SK-N-SH (cell line): ENCODE results near the gene PRKG1.

Experiments used
- CHD2 ChIP-seq: fragments of 150-350 bp; IDR thresholded peaks from 2 replicates; pipeline ENCODE4 v1.6.1; 2018; ENCODE audit warnings: low read length; ENCODE audit not compliant: partially characterized antibody
- CTCF ChIP-seq: fragments of 200-600 bp; sonication (generic); IDR thresholded peaks from 2 replicates; pipeline ENCODE4 v1.6.1; 2017; ENCODE audit warnings: antibody characterized with exemption, mild to moderate bottlenecking, moderate library complexity
- EP300 ChIP-seq, 2 experiments: IDR thresholded peaks; 2 replicates each; pipeline versions ENCODE4 v1.4.0 to v1.6.1; 2012; ENCODE audit warnings: borderline replicate concordance in 1 of 2, low read depth in 1 of 2, low read length in 1 of 2
- MAX ChIP-seq: IDR thresholded peaks from 2 replicates; pipeline ENCODE4 v1.4.0; 2012; ENCODE audit warnings: low read depth
- MXI1 ChIP-seq: IDR thresholded peaks from 2 replicates; pipeline ENCODE4 v1.6.1; 2012; ENCODE audit warnings: mild to moderate bottlenecking, low read depth, low read length, improper control_type of control experiment
- POLR2AphosphoS5 ChIP-seq: IDR thresholded peaks from 2 replicates; pipeline ENCODE4 v1.6.1; 2012; ENCODE audit warnings: low read depth, low read length
- REST ChIP-seq: IDR thresholded peaks from 2 replicates; pipeline ENCODE4 v1.6.1; 2012; ENCODE audit warnings: mild to moderate bottlenecking, low read depth, low read length, moderate library complexity
- RXRA ChIP-seq: IDR thresholded peaks from 2 replicates; pipeline ENCODE4 v1.4.0; 2012; ENCODE audit warnings: low read depth, mild to moderate bottlenecking, borderline replicate concordance
- TAF1 ChIP-seq: IDR thresholded peaks from 2 replicates; pipeline ENCODE4 v1.6.1; 2012; ENCODE audit warnings: low read depth, mild to moderate bottlenecking, low read length, moderate library complexity, borderline replicate concordance
- TEAD4 ChIP-seq: IDR thresholded peaks from 2 replicates; pipeline ENCODE4 v1.4.0; 2012; ENCODE audit warnings: mild to moderate bottlenecking, borderline replicate concordance; ENCODE audit not compliant: insufficient read depth

- TF ChIP-seq REST (no peak), TEAD4 (no peak), MAX (no peak), CTCF (no peak), CHD2 (no peak), MXI1 (no peak), RXRA (no peak), POLR2AphosphoS5 (no peak), TAF1 (no peak), EP300 (IDR thresholded peaks at IDR 0.05; ENCODE audit: borderline replicate concordance in 1 of 2, low read depth in 1 of 2, low read length in 1 of 2) (no peak)
These were observed 990.0 kb downstream of the PRKG1 start for GRCh38 chr10:52064084-52064845.
